GM13976 (cell line): Measurements from ENCODE around the gene NIPAL3.
"Not testable (repeated sequence)": the region's sequence is repeated elsewhere in the genome, so short reads cannot be mapped to it uniquely, and the experiment has no call there.

Experiments used
- DNase-seq: peaks from one replicate; pipeline ENCODE4 v3.0.0; 2012; ENCODE audit warnings: low spot score
- CTCF ChIP-seq: IDR thresholded peaks from 2 replicates; pipeline ENCODE4 v1.5.1; 2012; ENCODE audit warnings: borderline replicate concordance, mild to moderate bottlenecking; ENCODE audit not compliant: insufficient read depth; ENCODE audit errors: extremely low read depth, missing control alignments, control extremely low read depth
- in situ Hi-C: fragments of 300-500 bp; cut with MboI; formaldehyde crosslinking; loops from one replicate; pipeline ENCODE4 v1.12.0; 2022; ENCODE audit warnings: low sequenced_read_pairs, mixed read lengths, inconsistent platforms; ENCODE audit not compliant: unreplicated experiment

Gene NIPAL3

GRCh38 chr1:24481843-24482610 lies 66.4 kb downstream of the NIPAL3 start:
- in situ Hi-C loops = no loop called here
- no peak for TF ChIP-seq CTCF
- DNase-seq = peak; percentile 42

GRCh38 chr1:24483441-24483840 lies 67.8 kb downstream of the NIPAL3 start:
- no peak for TF ChIP-seq CTCF
- DNase-seq = no peak
- in situ Hi-C loops = no loop called here

GRCh38 chr1:24484199-24484598 lies 68.6 kb downstream of the NIPAL3 start:
- no peak for DNase-seq
- no peak for TF ChIP-seq CTCF
- in situ Hi-C loops = no loop called here

GRCh38 chr1:24486331-24487065 lies 70.9 kb downstream of the NIPAL3 start:
- in situ Hi-C loops = no loop called here
- no peak for DNase-seq
- no peak for TF ChIP-seq CTCF

- in situ Hi-C loops = no loop called here
- no peak for DNase-seq
- TF ChIP-seq CTCF = no peak
Observed at GRCh38 chr1:24487455-24487854, 71.9 kb downstream of the NIPAL3 start.

- DNase-seq, in situ Hi-C loops: not testable (repeated sequence)
Observed at GRCh38 chr1:24488159-24488558, 72.6 kb downstream of the NIPAL3 start.

- DNase-seq = no peak
- no peak for TF ChIP-seq CTCF
- in situ Hi-C loops = no loop called here
Observed at GRCh38 chr1:24489674-24490073, 74.1 kb downstream of the NIPAL3 start.
